Measurements from ENCODE around the gene KLF12.

DNA sequence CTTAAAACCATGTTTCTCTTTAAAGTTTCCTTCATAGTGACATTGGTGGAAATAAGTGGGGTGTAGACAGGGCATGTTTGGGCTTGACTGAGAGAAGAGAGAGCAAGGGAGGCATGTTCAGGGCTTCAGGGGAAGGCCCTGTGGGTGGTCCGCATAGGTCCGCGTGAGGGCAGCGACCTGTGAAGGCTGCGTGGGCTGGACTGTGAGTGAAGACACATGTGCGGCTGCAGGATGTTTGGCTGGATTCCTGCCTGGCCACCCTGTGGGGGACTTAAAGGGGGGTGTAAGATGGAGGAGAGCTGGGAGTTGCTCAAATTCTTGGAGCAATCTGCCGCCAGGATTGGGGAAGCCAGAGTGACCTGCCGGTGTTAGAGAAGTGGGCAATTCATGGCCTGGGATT lies 23.8 kb upstream of the KLF12 start:
- TF ChIP-seq, protein P1, sequence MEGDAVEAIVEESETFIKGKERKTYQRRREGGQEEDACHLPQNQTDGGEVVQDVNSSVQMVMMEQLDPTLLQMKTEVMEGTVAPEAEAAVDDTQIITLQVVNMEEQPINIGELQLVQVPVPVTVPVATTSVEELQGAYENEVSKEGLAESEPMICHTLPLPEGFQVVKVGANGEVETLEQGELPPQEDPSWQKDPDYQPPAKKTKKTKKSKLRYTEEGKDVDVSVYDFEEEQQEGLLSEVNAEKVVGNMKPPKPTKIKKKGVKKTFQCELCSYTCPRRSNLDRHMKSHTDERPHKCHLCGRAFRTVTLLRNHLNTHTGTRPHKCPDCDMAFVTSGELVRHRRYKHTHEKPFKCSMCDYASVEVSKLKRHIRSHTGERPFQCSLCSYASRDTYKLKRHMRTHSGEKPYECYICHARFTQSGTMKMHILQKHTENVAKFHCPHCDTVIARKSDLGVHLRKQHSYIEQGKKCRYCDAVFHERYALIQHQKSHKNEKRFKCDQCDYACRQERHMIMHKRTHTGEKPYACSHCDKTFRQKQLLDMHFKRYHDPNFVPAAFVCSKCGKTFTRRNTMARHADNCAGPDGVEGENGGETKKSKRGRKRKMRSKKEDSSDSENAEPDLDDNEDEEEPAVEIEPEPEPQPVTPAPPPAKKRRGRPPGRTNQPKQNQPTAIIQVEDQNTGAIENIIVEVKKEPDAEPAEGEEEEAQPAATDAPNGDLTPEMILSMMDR (IDR thresholded peaks at IDR 0.05), result no peak
- TF ChIP-seq POLR2A (IDR thresholded peaks at IDR 0.05) (no peak), EP300 (IDR thresholded peaks at IDR 0.05; ENCODE audit: low read depth) (no peak), POLR2AphosphoS5 (IDR thresholded peaks at IDR 0.05) (no peak)

All from transverse colon (tissue), 4 donors.